Lower leg skin (tissue), 3 donors: Measurements from ENCODE around the gene DLG2.

Experiments
- POLR2A ChIP-seq, 2 donors: fragments of 450-650 bp; IDR thresholded peaks; one replicate each; pipeline ENCODE4 v1.6.1; 2016 to 2017; ENCODE audit warnings: antibody characterized with exemption in 2 of 2, mild to moderate bottlenecking in 1 of 2, moderate library complexity in 1 of 2
- TF ChIP-seq, protein P1 (sequence below), 3 donors: fragments of 450-650 bp; IDR thresholded peaks; one replicate each; pipeline ENCODE4 v1.5.1; 2016; ENCODE audit warnings: antibody characterized with exemption in 3 of 3, mild to moderate bottlenecking in 3 of 3, moderate library complexity in 2 of 3

DNA sequence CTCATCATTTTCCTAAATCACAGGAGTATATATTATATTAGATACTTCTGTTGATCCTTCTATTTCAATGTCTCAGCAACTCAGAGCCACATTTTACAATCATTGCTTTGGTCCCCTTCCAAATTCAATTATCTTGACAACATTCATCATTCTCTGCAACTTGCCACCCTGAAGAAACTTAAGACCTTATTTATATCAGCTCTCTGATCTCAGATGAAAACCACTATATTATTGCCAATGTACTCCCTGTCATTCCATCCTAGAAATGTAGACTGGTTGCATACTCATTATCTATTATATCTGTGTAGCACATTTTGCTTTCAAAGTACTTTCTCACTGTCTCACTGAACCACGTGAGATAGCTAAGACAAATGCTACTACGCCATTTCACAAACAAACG, 379.3 kb downstream of the DLG2 start:
- TF ChIP-seq, protein P1, sequence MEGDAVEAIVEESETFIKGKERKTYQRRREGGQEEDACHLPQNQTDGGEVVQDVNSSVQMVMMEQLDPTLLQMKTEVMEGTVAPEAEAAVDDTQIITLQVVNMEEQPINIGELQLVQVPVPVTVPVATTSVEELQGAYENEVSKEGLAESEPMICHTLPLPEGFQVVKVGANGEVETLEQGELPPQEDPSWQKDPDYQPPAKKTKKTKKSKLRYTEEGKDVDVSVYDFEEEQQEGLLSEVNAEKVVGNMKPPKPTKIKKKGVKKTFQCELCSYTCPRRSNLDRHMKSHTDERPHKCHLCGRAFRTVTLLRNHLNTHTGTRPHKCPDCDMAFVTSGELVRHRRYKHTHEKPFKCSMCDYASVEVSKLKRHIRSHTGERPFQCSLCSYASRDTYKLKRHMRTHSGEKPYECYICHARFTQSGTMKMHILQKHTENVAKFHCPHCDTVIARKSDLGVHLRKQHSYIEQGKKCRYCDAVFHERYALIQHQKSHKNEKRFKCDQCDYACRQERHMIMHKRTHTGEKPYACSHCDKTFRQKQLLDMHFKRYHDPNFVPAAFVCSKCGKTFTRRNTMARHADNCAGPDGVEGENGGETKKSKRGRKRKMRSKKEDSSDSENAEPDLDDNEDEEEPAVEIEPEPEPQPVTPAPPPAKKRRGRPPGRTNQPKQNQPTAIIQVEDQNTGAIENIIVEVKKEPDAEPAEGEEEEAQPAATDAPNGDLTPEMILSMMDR (IDR thresholded peaks at IDR 0.05): no peak
- no peak for TF ChIP-seq POLR2A (IDR thresholded peaks at IDR 0.05)
